HG03521 (cell line): Measurements from ENCODE around the gene TRIOBP.
"Not testable (repeated sequence)": the region's sequence is repeated elsewhere in the genome, so short reads cannot be mapped to it uniquely, and the experiment has no call there.

ENCODE experiments used
- ATAC-seq: cut with Tn5 transposase; IDR thresholded peaks from one replicate; pipeline ENCODE4 v1.9.1; 2021; ENCODE audit warnings: mild to moderate bottlenecking, moderate library complexity; ENCODE audit not compliant: unreplicated experiment

TRIOBP gene

GRCh38 chr22:37696657-37697537 is at the start of gene TRIOBP:
Gene TRIOBP (plus strand): TSS chr22:37697048. CDS start chr22:37701366, 4,318 bp downstream.
- ATAC-seq, result peak; percentile 80

GRCh38 chr22:37647317-37647716 is 49.5 kb upstream of the TRIOBP start:
- ATAC-seq, result no peak

GRCh38 chr22:37647928-37648327 is 48.9 kb upstream of the TRIOBP start:
- ATAC-seq, result no peak

GRCh38 chr22:37650463-37651136 is 46.2 kb upstream of the TRIOBP start:
- no peak for ATAC-seq

GRCh38 chr22:37654563-37655251 is 42.1 kb upstream of the TRIOBP start:
- ATAC-seq, result no peak

- ATAC-seq, result no peak
These were observed 41.6 kb upstream of the TRIOBP start for GRCh38 chr22:37655252-37655563.

GRCh38 chr22:37656583-37656982 is 40.3 kb upstream of the TRIOBP start:
- ATAC-seq, result not testable (repeated sequence)

- ATAC-seq, result no peak
These were observed 39.2 kb upstream of the TRIOBP start for GRCh38 chr22:37657590-37658132.

GRCh38 chr22:37658133-37659065 is 38.4 kb upstream of the TRIOBP start, which contains the start of gene PDXP:
Gene PDXP (plus strand): TSS chr22:37658723. CDS start chr22:37658783, 60 bp downstream.
- peak; percentile 81 for ATAC-seq

GRCh38 chr22:37659066-37659896 is 37.6 kb upstream of the TRIOBP start:
- peak; percentile 12 for ATAC-seq

- ATAC-seq, result no peak
These were observed 36.7 kb upstream of the TRIOBP start for GRCh38 chr22:37659897-37660708.

GRCh38 chr22:37660709-37661045 is 36.2 kb upstream of the TRIOBP start:
- no peak for ATAC-seq

- ATAC-seq, result no peak
These were observed 35.5 kb upstream of the TRIOBP start for GRCh38 chr22:37661160-37661924.

GRCh38 chr22:37662039-37662438 is 34.8 kb upstream of the TRIOBP start:
- ATAC-seq, result no peak

- no peak for ATAC-seq
These were observed 33.2 kb upstream of the TRIOBP start for GRCh38 chr22:37663521-37664140.

GRCh38 chr22:37664249-37665101 is 32.4 kb upstream of the TRIOBP start:
- no peak for ATAC-seq
